Thyroid gland (tissue), 4 donors: Measurements from ENCODE around the gene EHBP1L1. TPM values are rescaled to one million over a fixed set of nuclear protein-coding genes. Genes with fewer than 3 reads are reported as not detected.

Experiments used
- DNase-seq, 2 donors: peaks; one replicate each; pipeline ENCODE4 v3.0.0-alpha.2; 2019
- H3K27ac ChIP-seq, 3 donors: fragments of 200-600 bp; sonication (generic); 1 replicate in 2 of 3; 2 replicates in 1 of 3; pipeline ENCODE4 v1.5.1; 2016 to 2019; ENCODE audit warnings: mild to moderate bottlenecking in 1 of 3, moderate library complexity in 1 of 3
- H3K27me3 ChIP-seq: fragments of 200-600 bp; sonication (generic); one replicate; pipeline ENCODE4 v1.5.1; 2019
- H3K36me3 ChIP-seq, 2 donors: fragments of 200-600 bp; sonication (generic); one replicate each; pipeline ENCODE4 v1.5.1; 2016 to 2019
- H3K4me1 ChIP-seq, 2 donors: fragments of 200-600 bp; sonication (generic); one replicate each; pipeline ENCODE4 v1.5.1; 2017 to 2019
- H3K4me3 ChIP-seq, 3 donors: fragments of 200-600 bp; sonication (generic); replicated peaks in 1 of 3; 1 replicate in 2 of 3; 2 replicates in 1 of 3; pipeline ENCODE4 v1.5.1; 2016; ENCODE audit warnings: mild to moderate bottlenecking in 1 of 3
- H3K9me3 ChIP-seq: fragments of 200-600 bp; sonication (generic); one replicate; pipeline ENCODE4 v1.5.1; 2017
- POLR2A ChIP-seq, 2 donors: fragments of 450-650 bp; IDR thresholded peaks; one replicate each; pipeline ENCODE4 v1.6.1; 2017; ENCODE audit warnings: antibody characterized with exemption in 2 of 2, mild to moderate bottlenecking in 2 of 2, moderate library complexity in 1 of 2
- WGBS, 2 donors: methylation state at CpG; one replicate each; pipeline ENCODE4 v1.1.5; 2017; 5-methylcytosine and 5-hydroxymethylcytosine counted together
- intact Hi-C: fragments of 100-400 bp; cut with DNase I; formaldehyde crosslinking; loops from one replicate; pipeline ENCODE4 v1.15.1; 2023
- total RNA-seq, 4 donors: library from RNA; depleted of rRNA; stranded (reverse); fragments of >200 nt; gene quantifications; one replicate each; pipeline ENCODE4 v1.2.3, GENCODE V29; 2016
- TF ChIP-seq, protein P1 (sequence below), 6 experiments: fragments of 200-600 bp in 3 of 6; fragments of 450-650 bp in 3 of 6; sonication (generic) in 3 of 6; IDR thresholded peaks; one replicate each; pipeline ENCODE4 v1.5.1; 2016 to 2019; ENCODE audit warnings: antibody characterized with exemption in 6 of 6, mild to moderate bottlenecking in 2 of 6, inconsistent platforms in 1 of 6, moderate library complexity in 1 of 6

EHBP1L1 gene
- total RNA-seq, 4 donors from 2014 or later: 8.6 to 18.8 (median 12.0) TPM

DNA sequence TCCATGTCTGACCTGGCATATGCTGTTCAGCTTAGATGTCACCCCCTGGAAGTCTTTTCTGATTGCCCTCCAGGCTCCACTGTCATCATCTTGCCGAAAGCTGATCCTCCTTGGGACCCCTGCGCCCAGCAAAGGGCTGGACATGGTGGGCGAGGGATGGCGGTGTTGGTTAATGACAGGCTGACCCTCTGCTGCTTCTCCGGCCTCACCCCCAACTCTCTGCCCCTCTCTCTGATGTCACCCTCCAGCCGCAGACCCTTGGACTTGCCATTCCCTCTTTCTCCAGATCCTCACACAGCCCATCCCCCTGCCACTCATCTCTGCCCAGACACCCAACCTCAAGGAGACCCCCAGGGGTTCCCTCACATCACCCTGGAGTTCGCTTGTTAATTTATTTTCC, 2.3 kb downstream of the EHBP1L1 start:
- no peaks in the 10 kb centered on the region for H3K9me3 ChIP-seq
- no peak overlapping the region for H3K4me3 ChIP-seq
- H3K27me3 ChIP-seq: no peaks in the 10 kb centered on the region
- peak overlapping the region in 1 of 3 donors; percentile 76 for H3K27ac ChIP-seq
- H3K36me3 ChIP-seq: peaks cover 3 to 5% of the 10 kb centered on the region in 2 donors
- WGBS, 2 donors: 90 to 94% methylated on average over 7 of the region's 7 CpGs
- no peak for TF ChIP-seq POLR2A (IDR thresholded peaks at IDR 0.05)
- TF ChIP-seq, protein P1, sequence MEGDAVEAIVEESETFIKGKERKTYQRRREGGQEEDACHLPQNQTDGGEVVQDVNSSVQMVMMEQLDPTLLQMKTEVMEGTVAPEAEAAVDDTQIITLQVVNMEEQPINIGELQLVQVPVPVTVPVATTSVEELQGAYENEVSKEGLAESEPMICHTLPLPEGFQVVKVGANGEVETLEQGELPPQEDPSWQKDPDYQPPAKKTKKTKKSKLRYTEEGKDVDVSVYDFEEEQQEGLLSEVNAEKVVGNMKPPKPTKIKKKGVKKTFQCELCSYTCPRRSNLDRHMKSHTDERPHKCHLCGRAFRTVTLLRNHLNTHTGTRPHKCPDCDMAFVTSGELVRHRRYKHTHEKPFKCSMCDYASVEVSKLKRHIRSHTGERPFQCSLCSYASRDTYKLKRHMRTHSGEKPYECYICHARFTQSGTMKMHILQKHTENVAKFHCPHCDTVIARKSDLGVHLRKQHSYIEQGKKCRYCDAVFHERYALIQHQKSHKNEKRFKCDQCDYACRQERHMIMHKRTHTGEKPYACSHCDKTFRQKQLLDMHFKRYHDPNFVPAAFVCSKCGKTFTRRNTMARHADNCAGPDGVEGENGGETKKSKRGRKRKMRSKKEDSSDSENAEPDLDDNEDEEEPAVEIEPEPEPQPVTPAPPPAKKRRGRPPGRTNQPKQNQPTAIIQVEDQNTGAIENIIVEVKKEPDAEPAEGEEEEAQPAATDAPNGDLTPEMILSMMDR (IDR thresholded peaks at IDR 0.05): no peak
- peaks cover 22 to 38% of the 10 kb centered on the region in 2 donors for H3K4me1 ChIP-seq
- intact Hi-C loops: no loop called here
- DNase-seq: no peak

DNA sequence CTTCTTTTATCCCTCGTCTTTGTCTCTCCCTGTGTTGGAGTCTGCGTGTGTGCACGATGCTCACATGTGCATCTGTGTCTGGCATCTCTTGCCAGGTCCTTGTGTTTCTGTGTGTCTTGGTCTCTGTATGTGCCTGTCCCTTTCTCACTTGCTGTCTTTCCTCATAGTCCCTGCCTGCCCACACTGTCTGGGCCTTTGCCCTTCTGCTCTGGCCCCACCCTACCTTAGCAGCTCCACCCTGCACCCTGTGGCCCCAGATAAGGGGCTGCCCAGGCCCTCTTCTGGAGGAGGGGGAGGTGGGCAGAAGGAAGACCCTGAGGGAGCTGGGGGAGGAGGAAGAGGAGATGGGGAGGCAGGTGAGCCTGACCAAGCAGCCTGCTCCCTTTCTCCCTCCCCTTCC, 2.8 kb downstream of the EHBP1L1 start:
- Histone ChIP-seq H3K9me3 (no peaks in the 10 kb centered on the region), H3K4me1 (peaks cover 17 to 33% of the 10 kb centered on the region in 2 donors), H3K27me3 (no peaks in the 10 kb centered on the region), H3K4me3 (no peak overlapping the region), H3K36me3 (peaks cover 3 to 5% of the 10 kb centered on the region in 2 donors), H3K27ac (no peak overlapping the region)
- TF ChIP-seq, protein P1 (IDR thresholded peaks at IDR 0.05): no peak
- no peak for TF ChIP-seq POLR2A (IDR thresholded peaks at IDR 0.05)
- WGBS, 2 donors: 69 to 90% methylated on average over 3 of the region's 3 CpGs
- no peak for DNase-seq
- intact Hi-C loops: no loop called here

DNA sequence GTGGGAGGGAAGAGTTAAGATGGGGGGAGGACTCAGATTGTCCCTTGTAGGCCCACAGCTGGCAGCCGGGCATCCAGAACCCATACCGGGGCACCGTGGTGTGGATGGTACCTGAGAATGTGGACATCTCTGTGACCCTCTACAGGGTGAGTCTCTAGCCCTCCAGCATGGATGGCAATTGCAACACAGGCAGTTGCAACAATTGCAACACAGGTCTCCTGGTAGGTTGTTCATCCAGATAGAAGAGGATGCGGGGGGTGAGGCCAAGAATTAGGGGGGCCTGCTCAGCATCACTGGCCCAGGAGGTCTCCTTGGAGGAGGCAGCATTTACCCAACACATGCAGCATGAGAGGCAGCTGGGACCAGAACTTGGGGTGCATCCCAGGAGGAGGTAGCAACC, 3.4 kb downstream of the EHBP1L1 start:
- H3K27ac ChIP-seq: no peak overlapping the region
- peaks cover 13 to 29% of the 10 kb centered on the region in 2 donors for H3K4me1 ChIP-seq

DNA sequence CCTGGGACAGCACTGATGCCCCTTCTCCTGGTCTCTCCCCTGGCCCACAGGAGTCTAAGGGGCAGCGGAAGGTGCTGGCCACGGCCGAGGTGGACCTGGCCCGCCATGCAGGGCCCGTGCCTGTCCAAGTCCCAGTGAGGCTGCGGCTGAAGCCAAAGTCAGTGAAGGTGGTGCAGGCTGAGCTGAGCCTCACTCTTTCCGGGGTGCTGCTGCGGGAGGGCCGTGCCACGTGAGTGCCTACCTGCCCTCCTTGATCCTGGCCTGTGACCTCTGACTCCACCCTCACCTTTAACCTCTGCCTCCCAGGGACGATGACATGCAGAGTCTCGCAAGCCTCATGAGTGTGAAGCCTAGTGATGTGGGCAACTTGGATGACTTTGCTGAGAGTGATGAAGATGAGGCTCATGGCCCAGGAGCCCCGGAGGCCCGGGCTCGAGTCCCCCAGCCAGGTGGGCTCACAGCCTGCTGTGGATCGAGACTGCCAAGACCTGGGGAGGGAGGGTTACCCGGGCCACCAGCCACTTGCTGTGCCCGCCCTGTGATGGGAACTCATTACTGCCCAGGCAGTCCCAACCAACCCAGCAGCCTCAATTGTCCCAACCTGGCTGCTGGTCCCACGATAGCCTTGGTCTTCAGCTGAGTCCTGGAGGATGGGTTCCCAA, 4.3 kb downstream of the EHBP1L1 start:
- Histone ChIP-seq H3K27ac (no peak overlapping the region), H3K4me3 (no peak overlapping the region), H3K4me1 (peaks cover 5 to 26% of the 10 kb centered on the region in 2 donors), H3K27me3 (no peaks in the 10 kb centered on the region), H3K36me3 (peaks cover 3 to 5% of the 10 kb centered on the region in 2 donors), H3K9me3 (no peaks in the 10 kb centered on the region)
- intact Hi-C loops: no loop called here
- no peak for DNase-seq
- TF ChIP-seq, protein P1 (IDR thresholded peaks at IDR 0.05): no peak
- TF ChIP-seq POLR2A (IDR thresholded peaks at IDR 0.05): no peak
- 80 to 90% methylated on average over 2 to 12 of the region's 19 CpGs for WGBS, 2 donors

More for the DNA sequence above, 3.4 kb downstream of the EHBP1L1 start:
- H3K36me3 ChIP-seq: peaks cover 3 to 5% of the 10 kb centered on the region in 2 donors
- no peaks in the 10 kb centered on the region for H3K27me3 ChIP-seq
- TF ChIP-seq POLR2A (IDR thresholded peaks at IDR 0.05): no peak
- TF ChIP-seq, protein P1 (IDR thresholded peaks at IDR 0.05): no peak
- intact Hi-C loops: no loop called here
- H3K9me3 ChIP-seq: no peaks in the 10 kb centered on the region
- WGBS, 2 donors: 74 to 93% methylated on average over 3 to 4 of the region's 4 CpGs
- H3K4me3 ChIP-seq: no peak overlapping the region
- no peak for DNase-seq

DNA sequence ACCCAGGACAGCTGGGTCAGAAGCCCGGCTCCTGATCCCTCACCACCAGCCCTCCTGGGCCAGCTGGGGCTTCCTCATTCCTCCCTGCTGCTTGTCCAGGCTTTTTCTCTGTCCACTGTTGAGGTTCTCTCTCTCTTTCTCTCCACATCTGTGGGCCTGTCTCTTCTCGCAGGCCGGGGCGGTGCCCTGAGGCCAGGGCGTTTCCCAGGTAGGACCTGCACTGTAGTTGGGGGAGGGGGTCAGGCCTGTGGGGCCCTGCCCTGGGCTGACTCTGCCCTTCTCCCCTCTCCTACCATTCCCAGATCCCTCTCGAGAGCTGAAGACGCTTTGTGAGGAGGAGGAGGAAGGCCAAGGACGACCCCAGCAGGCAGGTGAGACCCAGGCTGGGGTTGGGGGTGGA, 4.9 kb downstream of the EHBP1L1 start:
- Histone ChIP-seq H3K9me3 (no peaks in the 10 kb centered on the region), H3K4me3 (no peak overlapping the region), H3K27ac (no peak overlapping the region), H3K36me3 (peaks cover 3 to 5% of the 10 kb centered on the region in 2 donors), H3K4me1 (peaks cover 0 to 21% of the 10 kb centered on the region in 2 donors), H3K27me3 (no peaks in the 10 kb centered on the region)
- intact Hi-C loops: no loop called here
- WGBS, 2 donors: 98% methylated on average over 8 of the region's 8 CpGs
- no peak for DNase-seq
- TF ChIP-seq, protein P1 (IDR thresholded peaks at IDR 0.05): no peak
- TF ChIP-seq POLR2A (IDR thresholded peaks at IDR 0.05): no peak
